BJ (cell line): ENCODE data around the gene UGT1A1. TPM values are rescaled to one million over a fixed set of nuclear protein-coding genes. Genes with fewer than 3 reads are reported as not detected.

Experiments used
- CTCF ChIA-PET: fragments of 350-600 bp; formaldehyde crosslinking; extraction: SDS; loops from one replicate; lab custom pipeline; 2021; ENCODE audit warnings: antibody characterized with exemption, inconsistent platforms; lab: Yijun Ruan, JAX
- POLR2A ChIA-PET: fragments of 300-600 bp; sonication (Branson Sonifier 250); formaldehyde crosslinking; extraction: SDS; loops from one replicate; lab custom pipeline; 2021; ENCODE audit warnings: antibody characterized with exemption; lab: Charles Lee
- DNase-seq: peaks from one replicate; pipeline ENCODE4 v3.0.0-alpha.2; 2011; ENCODE audit warnings: low read depth
- H3K27me3 ChIP-seq: 2 replicates; pipeline ENCODE4 v1.6.0; 2011; ENCODE audit warnings: low read length; ENCODE audit not compliant: control insufficient read depth, insufficient read depth
- H3K36me3 ChIP-seq: 2 replicates; pipeline ENCODE4 v1.5.1; 2011; ENCODE audit warnings: low read length; ENCODE audit not compliant: control insufficient read depth, insufficient read depth
- H3K4me3 ChIP-seq: 2 replicates; pipeline ENCODE4 v1.5.1; 2011; ENCODE audit warnings: low read depth, mild to moderate bottlenecking, control low read depth, low read length
- polyA plus RNA-seq: library from polyadenylated mRNA; depleted of rRNA; stranded (reverse); fragments of >200 nt; gene quantifications from 2 replicates; pipeline ENCODE4 v1.2.3, GENCODE V29; 2011
- TF ChIP-seq, protein P1 (sequence below): IDR thresholded peaks from 2 replicates; pipeline ENCODE4 v1.5.1; 2011; ENCODE audit warnings: low read depth, mild to moderate bottlenecking, control low read depth, inconsistent platforms, low read length, moderate library complexity; ENCODE audit not compliant: insufficient read depth

Gene UGT1A1
- polyA plus RNA-seq, 1 experiment, result not detected

DNA sequence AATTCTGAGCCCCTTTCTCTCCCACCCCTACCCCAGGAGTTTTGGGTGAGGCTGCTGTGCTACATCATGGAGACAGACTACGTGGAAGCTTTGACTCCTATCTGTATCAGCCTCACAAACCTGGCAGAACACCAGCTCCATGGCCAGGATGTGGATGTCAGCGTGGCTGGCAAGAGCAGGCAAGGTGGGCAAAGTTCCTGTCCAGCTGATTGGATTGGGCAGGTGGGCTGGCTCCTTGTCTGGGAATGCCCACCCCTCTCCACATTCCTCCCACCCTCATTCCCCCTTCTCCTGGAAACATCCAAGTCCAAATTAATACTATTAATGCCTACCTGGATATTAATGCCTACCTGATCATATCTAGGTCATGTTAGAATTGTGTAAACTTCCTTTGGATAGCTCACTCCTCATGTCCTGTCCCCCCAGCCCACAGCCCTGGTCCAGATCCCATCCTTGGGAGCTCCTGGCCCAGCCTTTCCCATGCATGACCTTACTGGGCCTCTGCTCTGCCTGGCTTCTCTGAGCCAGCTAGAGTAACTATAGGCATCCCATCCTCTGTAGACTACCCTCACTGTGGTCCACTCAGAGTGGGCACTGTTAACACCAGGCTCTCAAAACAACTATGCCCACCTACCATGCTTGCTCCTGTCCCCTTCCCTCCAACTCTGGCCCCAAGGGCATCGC, 42.2 kb downstream of the UGT1A1 start:
- TF ChIP-seq, protein P1, sequence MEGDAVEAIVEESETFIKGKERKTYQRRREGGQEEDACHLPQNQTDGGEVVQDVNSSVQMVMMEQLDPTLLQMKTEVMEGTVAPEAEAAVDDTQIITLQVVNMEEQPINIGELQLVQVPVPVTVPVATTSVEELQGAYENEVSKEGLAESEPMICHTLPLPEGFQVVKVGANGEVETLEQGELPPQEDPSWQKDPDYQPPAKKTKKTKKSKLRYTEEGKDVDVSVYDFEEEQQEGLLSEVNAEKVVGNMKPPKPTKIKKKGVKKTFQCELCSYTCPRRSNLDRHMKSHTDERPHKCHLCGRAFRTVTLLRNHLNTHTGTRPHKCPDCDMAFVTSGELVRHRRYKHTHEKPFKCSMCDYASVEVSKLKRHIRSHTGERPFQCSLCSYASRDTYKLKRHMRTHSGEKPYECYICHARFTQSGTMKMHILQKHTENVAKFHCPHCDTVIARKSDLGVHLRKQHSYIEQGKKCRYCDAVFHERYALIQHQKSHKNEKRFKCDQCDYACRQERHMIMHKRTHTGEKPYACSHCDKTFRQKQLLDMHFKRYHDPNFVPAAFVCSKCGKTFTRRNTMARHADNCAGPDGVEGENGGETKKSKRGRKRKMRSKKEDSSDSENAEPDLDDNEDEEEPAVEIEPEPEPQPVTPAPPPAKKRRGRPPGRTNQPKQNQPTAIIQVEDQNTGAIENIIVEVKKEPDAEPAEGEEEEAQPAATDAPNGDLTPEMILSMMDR, result no peak
- Histone ChIP-seq H3K27me3 (no peaks in the 10 kb centered on the region), H3K36me3 (no peaks in the 10 kb centered on the region), H3K4me3 (no peak overlapping the region)
- ChIA-PET CTCF (no interaction called here), POLR2A (no interaction called here)
- no peak for DNase-seq

DNA sequence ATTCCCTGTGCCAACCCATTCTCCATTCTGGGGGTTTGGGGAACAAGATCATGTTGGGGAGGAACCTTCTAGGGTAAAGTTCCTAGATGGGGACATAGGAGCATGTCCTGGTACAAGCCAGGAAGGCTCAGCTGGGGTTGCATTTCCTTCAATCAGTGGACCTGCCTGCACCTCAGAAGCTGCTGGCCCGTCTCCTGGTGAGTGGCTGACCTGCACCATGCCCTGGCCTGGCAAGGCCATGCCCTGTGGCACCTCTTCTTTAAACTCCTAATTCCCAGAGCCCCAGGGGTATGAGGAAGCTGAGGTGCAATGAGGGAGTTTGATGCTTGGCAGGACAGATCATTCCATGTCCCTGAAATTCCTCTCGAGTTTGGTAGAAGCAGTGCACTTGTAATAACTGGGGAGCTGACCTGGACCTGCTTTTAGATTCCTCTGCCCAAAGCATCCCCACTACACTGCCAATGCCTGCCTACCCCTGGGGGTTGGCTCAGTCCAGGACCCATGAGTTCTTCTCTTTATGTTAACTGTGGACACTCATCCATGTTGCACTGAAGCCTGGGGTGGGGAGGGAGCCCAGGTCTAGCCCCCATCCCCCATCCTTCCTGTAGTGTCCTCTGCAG, 43.3 kb downstream of the UGT1A1 start:
- DNase-seq, result no peak
- Histone ChIP-seq H3K36me3 (no peaks in the 10 kb centered on the region), H3K4me3 (no peak overlapping the region), H3K27me3 (peaks cover under 1% of the 10 kb centered on the region; the same call in 1 of the 2 replicates)
- CTCF ChIA-PET, result no interaction called here
- POLR2A ChIA-PET, result no interaction called here
- TF ChIP-seq, protein P1, result no peak

DNA sequence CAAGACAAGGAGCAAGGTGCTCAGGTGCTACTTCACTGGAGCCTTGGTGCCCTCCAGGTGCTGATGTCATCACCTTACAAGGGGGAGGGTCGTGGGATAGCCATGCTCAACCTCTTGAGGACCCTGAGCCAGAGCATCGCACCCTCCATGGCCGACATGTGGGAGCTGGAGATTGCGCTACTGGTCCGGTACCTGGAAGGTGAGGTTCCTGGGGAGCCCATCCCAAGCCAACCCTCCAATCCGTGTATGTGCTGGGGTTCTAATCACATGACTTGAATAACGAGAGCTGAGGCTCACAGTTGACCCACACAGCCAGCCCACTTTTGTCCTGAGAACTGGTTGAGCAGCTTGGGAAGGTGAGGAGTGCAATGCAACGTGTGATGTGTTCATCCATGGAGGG, 43.9 kb downstream of the UGT1A1 start:
- TF ChIP-seq, protein P1, result no peak

DNA sequence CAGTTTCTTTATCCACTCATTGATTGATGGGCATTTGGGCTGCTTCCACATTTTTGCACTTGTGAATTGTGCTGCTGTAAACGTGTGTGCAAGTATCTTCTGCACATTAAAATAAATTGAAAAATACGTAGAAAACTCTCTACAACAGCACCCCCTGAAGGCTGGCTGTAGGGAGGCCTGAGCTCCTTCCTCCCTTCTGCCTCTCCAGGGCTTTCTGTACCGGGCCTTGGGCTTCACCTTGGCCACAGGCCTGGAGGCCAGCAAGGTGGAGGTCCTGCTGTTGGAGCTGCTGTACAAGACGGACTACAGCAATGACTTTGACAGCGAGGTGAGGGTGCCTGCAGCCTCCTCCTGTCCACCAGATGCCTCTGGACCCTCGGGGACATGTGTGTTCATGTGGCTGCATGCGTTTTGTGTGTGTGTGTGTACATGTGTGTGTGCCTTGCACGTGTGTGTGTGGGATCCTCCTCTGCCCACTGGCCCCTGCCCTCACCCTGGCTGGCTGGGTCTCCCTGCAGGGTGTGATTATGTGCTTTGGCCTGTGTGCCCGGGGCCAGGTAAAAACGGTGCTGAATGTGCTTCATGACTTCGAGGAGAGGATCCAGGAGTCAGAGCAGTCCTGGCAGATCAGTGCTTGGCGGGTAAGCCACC, 47.3 kb downstream of the UGT1A1 start:
- TF ChIP-seq, protein P1, result no peak
- no peak for DNase-seq
- ChIA-PET CTCF (no interaction called here), POLR2A (no interaction called here)
- no peak overlapping the region for H3K4me3 ChIP-seq
- H3K36me3 ChIP-seq, result no peaks in the 10 kb centered on the region
- H3K27me3 ChIP-seq, result peaks cover 3% of the 10 kb centered on the region; the same call in 1 of the 2 replicates

More for the DNA sequence above, 43.9 kb downstream of the UGT1A1 start:
- CTCF ChIA-PET, result no interaction called here
- Histone ChIP-seq H3K36me3 (no peaks in the 10 kb centered on the region), H3K27me3 (peaks cover 2% of the 10 kb centered on the region; the same call in 1 of the 2 replicates), H3K4me3 (no peak overlapping the region)
- DNase-seq, result no peak
- POLR2A ChIA-PET, result no interaction called here
